BLaER1 treated with 17β-estradiol and CSF1 and Interleukin-3, amounts not matched to agents 10 nM and 100 nM (cell line): ENCODE measurements around the gene CST11.
"Not testable (repeated sequence)": the region's sequence is repeated elsewhere in the genome, so short reads cannot be mapped to it uniquely, and the experiment has no call there.

Source experiments
- H3K27ac ChIP-seq, 11 experiments: shearing (Covaris generic); formaldehyde crosslinking; 2 replicates each; pipeline ENCODE4 v1.8.1; 2022
- H3K27me3 ChIP-seq, 11 experiments: shearing (Covaris generic); formaldehyde crosslinking; 2 replicates each; pipeline ENCODE4 v1.8.1; 2022
- H3K36me3 ChIP-seq, 11 experiments: shearing (Covaris generic); formaldehyde crosslinking; 2 replicates each; pipeline ENCODE4 v1.8.1; 2022
- H3K4me1 ChIP-seq, 10 experiments: shearing (Covaris generic); formaldehyde crosslinking; 2 replicates each; pipeline ENCODE4 v1.8.1; 2022
- H3K4me2 ChIP-seq, 11 experiments: shearing (Covaris generic); formaldehyde crosslinking; 2 replicates each; pipeline ENCODE4 v1.8.1; 2022
- H3K4me3 ChIP-seq, 10 experiments: shearing (Covaris generic); formaldehyde crosslinking; 2 replicates each; pipeline ENCODE4 v1.8.1; 2022
- H3K9ac ChIP-seq, 11 experiments: shearing (Covaris generic); formaldehyde crosslinking; 2 replicates each; pipeline ENCODE4 v1.8.1; 2022
- H3K9me3 ChIP-seq, 11 experiments: shearing (Covaris generic); formaldehyde crosslinking; replicated peaks in 1 of 11; 2 replicates each; pipeline ENCODE4 v1.8.1; 2022
- H4K20me1 ChIP-seq, 11 experiments: shearing (Covaris generic); formaldehyde crosslinking; 2 replicates each; pipeline ENCODE4 v1.8.1; 2022
- Cebpa-rat ChIP-seq, 11 experiments: shearing (Covaris generic); IDR thresholded peaks; 2 replicates each; pipeline ENCODE4 v1.8.1; 2022

The CST11 gene

GRCh38 chr20:23482138-23482537, 29.5 kb upstream of the CST11 start:
- no peak overlapping the region for H3K9ac ChIP-seq
- no peaks in the 10 kb centered on the region for H3K27me3 ChIP-seq
- H3K4me1 ChIP-seq: peaks cover 0 to 41% (median 30%) of the 10 kb centered on the region in 10 experiments; a peak in 15 of 20 replicates
- no peak for TF ChIP-seq Cebpa-rat (IDR thresholded peaks at IDR 0.05)
- H3K9me3 ChIP-seq: peaks cover 6 to 31% (median 13%) of the 10 kb centered on the region in 11 experiments; a peak in 17 of 22 replicates
- H3K4me2 ChIP-seq: peak overlapping the region in 6 of 11 experiments; percentile 9 to 58 (median 40); a peak in 10 of 22 replicates
- no peaks in the 10 kb centered on the region for H4K20me1 ChIP-seq
- H3K36me3 ChIP-seq: no peaks in the 10 kb centered on the region
- H3K4me3 ChIP-seq: no peak overlapping the region
- no peak overlapping the region for H3K27ac ChIP-seq

- H3K9me3 ChIP-seq: peaks cover 0 to 20% (median 9%) of the 10 kb centered on the region in 11 experiments; a peak in 15 of 22 replicates
- TF ChIP-seq Cebpa-rat (IDR thresholded peaks at IDR 0.05): no peak
- H3K4me3 ChIP-seq: no peak overlapping the region
- no peak overlapping the region for H3K27ac ChIP-seq
- H3K4me2 ChIP-seq: no peak overlapping the region
- peaks cover 0 to 27% (median 17%) of the 10 kb centered on the region in 10 experiments; a peak in 14 of 20 replicates for H3K4me1 ChIP-seq
- no peak overlapping the region for H3K9ac ChIP-seq
- H4K20me1 ChIP-seq: no peaks in the 10 kb centered on the region
- no peaks in the 10 kb centered on the region for H3K36me3 ChIP-seq
- no peaks in the 10 kb centered on the region for H3K27me3 ChIP-seq
Observed at GRCh38 chr20:23479043-23479442, 26.4 kb upstream of the CST11 start.

- TF ChIP-seq Cebpa-rat (IDR thresholded peaks at IDR 0.05): no peak
- no peak overlapping the region for H3K27ac ChIP-seq
- H3K4me2 ChIP-seq: no peak overlapping the region
- no peaks in the 10 kb centered on the region for H4K20me1 ChIP-seq
- H3K4me3 ChIP-seq: no peak overlapping the region
- no peaks in the 10 kb centered on the region for H3K27me3 ChIP-seq
- H3K9me3 ChIP-seq: peaks cover 0 to 20% (median 9%) of the 10 kb centered on the region in 11 experiments; a peak in 15 of 22 replicates
- H3K36me3 ChIP-seq: no peaks in the 10 kb centered on the region
- H3K4me1 ChIP-seq: peaks cover 0 to 11% (median 5%) of the 10 kb centered on the region in 10 experiments; a peak in 10 of 20 replicates
- no peak overlapping the region for H3K9ac ChIP-seq
Observed at GRCh38 chr20:23477223-23477622, 24.5 kb upstream of the CST11 start.

- H3K4me1 ChIP-seq: peaks cover 0 to 7% (median 0%) of the 10 kb centered on the region in 10 experiments; a peak in 1 of 20 replicates
- H3K9ac ChIP-seq: no peak overlapping the region
- no peak overlapping the region for H3K4me3 ChIP-seq
- no peak for TF ChIP-seq Cebpa-rat (IDR thresholded peaks at IDR 0.05)
- H3K4me2 ChIP-seq: no peak overlapping the region
- H3K27ac ChIP-seq: no peak overlapping the region
- no peaks in the 10 kb centered on the region for H3K36me3 ChIP-seq
- H3K9me3 ChIP-seq: peaks cover 0 to 20% (median 9%) of the 10 kb centered on the region in 11 experiments; a peak in 15 of 22 replicates
- no peaks in the 10 kb centered on the region for H4K20me1 ChIP-seq
- no peaks in the 10 kb centered on the region for H3K27me3 ChIP-seq
Observed at GRCh38 chr20:23476015-23476754, 23.5 kb upstream of the CST11 start.

- Histone ChIP-seq H3K27ac (no peak overlapping the region), H3K27me3 (no peaks in the 10 kb centered on the region)
- no peak for TF ChIP-seq Cebpa-rat (IDR thresholded peaks at IDR 0.05)
Observed at GRCh38 chr20:23475395-23475794, 22.7 kb upstream of the CST11 start.

GRCh38 chr20:23473293-23473692, 20.6 kb upstream of the CST11 start:
- not testable (repeated sequence) for H3K27ac ChIP-seq, H3K9me3 ChIP-seq, H3K9ac ChIP-seq

More at GRCh38 chr20:23475395-23475794, 22.7 kb upstream of the CST11 start:
- no peak overlapping the region for H3K9ac ChIP-seq
- H3K9me3 ChIP-seq: peaks cover 0 to 17% (median 9%) of the 10 kb centered on the region in 11 experiments; a peak in 15 of 22 replicates
- H4K20me1 ChIP-seq: no peaks in the 10 kb centered on the region
- H3K36me3 ChIP-seq: no peaks in the 10 kb centered on the region
- no peak overlapping the region for H3K4me3 ChIP-seq
- peaks cover 0 to 7% (median 0%) of the 10 kb centered on the region in 10 experiments; a peak in 1 of 20 replicates for H3K4me1 ChIP-seq
- no peak overlapping the region for H3K4me2 ChIP-seq

GRCh38 chr20:23472306-23472705, 19.6 kb upstream of the CST11 start:
- not testable (repeated sequence) for H3K4me1 ChIP-seq, H3K27me3 ChIP-seq, H3K4me3 ChIP-seq, H3K9ac ChIP-seq, H3K27ac ChIP-seq, H4K20me1 ChIP-seq, H3K36me3 ChIP-seq
- Histone ChIP-seq H3K4me2 (peak overlapping the region in 1 of 11 experiments; percentile 5; a peak in 1 of 22 replicates), H3K9me3 (peaks cover 10 to 19% (median 16%) of the 10 kb centered on the region in 11 experiments)

More at GRCh38 chr20:23473293-23473692, 20.6 kb upstream of the CST11 start:
- H3K27me3 ChIP-seq, H4K20me1 ChIP-seq, H3K36me3 ChIP-seq, H3K4me3 ChIP-seq, H3K4me2 ChIP-seq, H3K4me1 ChIP-seq: not testable (repeated sequence)

GRCh38 chr20:23466961-23467360, 14.3 kb upstream of the CST11 start:
- H3K27ac ChIP-seq, H3K9ac ChIP-seq, H3K27me3 ChIP-seq, H4K20me1 ChIP-seq, H3K4me1 ChIP-seq, H3K4me2 ChIP-seq, H3K36me3 ChIP-seq, H3K4me3 ChIP-seq: not testable (repeated sequence)
- H3K9me3 ChIP-seq: peaks cover 55 to 69% (median 61%) of the 10 kb centered on the region in 11 experiments

GRCh38 chr20:23461180-23461579, 8.5 kb upstream of the CST11 start:
- H3K27ac ChIP-seq: no peak overlapping the region
- no peaks in the 10 kb centered on the region for H3K36me3 ChIP-seq

More at GRCh38 chr20:23461180-23461579, 8.5 kb upstream of the CST11 start:
- no peak for TF ChIP-seq Cebpa-rat (IDR thresholded peaks at IDR 0.05)
- H3K4me1 ChIP-seq: peaks cover 23 to 35% (median 28%) of the 10 kb centered on the region in 10 experiments
- no peak overlapping the region for H3K9ac ChIP-seq
- H3K4me2 ChIP-seq: no peak overlapping the region
- no peaks in the 10 kb centered on the region for H3K27me3 ChIP-seq
- H3K4me3 ChIP-seq: no peak overlapping the region
- no peaks in the 10 kb centered on the region for H4K20me1 ChIP-seq
- H3K9me3 ChIP-seq: peaks cover 26 to 41% (median 35%) of the 10 kb centered on the region in 11 experiments
